ENCODE results near the gene ABR. TPM values are rescaled to one million over a fixed set of nuclear protein-coding genes. Genes with fewer than 3 reads are reported as not detected.

ABR gene
- total and polyA plus RNA-seq, 7 donors: 30.4 to 146 (median 79.3) TPM

- Histone ChIP-seq H3K27ac (no peak overlapping the region), H3K4me1 (peaks cover 0 to 70% (median 31%) of the 10 kb centered on the region in 4 donors), H3K36me3 (peaks cover 0 to 4% (median 0%) of the 10 kb centered on the region in 4 donors), H3K27me3 (no peaks in the 10 kb centered on the region), H3K4me3 (no peak overlapping the region), H3K9me3 (no peaks in the 10 kb centered on the region)
- TF ChIP-seq POLR2A (IDR thresholded peaks at IDR 0.05) (no peak), POLR2AphosphoS5 (IDR thresholded peaks at IDR 0.05) (no peak), EP300 (IDR thresholded peaks at IDR 0.05) (no peak), CTCF (IDR thresholded peaks at IDR 0.05) (no peak)
- no peak for DNase-seq
- intact Hi-C loops (cut with DNase I): no loop called here
- WGBS, 2 donors: 94 to 96% methylated on average over 27 of the region's 27 CpGs
These were observed 155.7 kb downstream of the ABR start for GRCh38 chr17:1024076-1024475.

GRCh38 chr17:1022278-1023024, 157.3 kb downstream of the ABR start:
- H3K4me3 ChIP-seq: no peak overlapping the region
- WGBS, 2 donors: 86 to 88% methylated on average over 32 of the region's 32 CpGs
- peak overlapping the region in 2 of 4 donors; percentile 40 to 58 for H3K27ac ChIP-seq
- intact Hi-C loops (cut with DNase I): no loop called here
- peaks cover 0 to 64% (median 29%) of the 10 kb centered on the region in 4 donors for H3K4me1 ChIP-seq
- peaks cover 0 to 1% (median 0%) of the 10 kb centered on the region in 4 donors for H3K36me3 ChIP-seq
- TF ChIP-seq POLR2AphosphoS5 (IDR thresholded peaks at IDR 0.05) (no peak), EP300 (IDR thresholded peaks at IDR 0.05) (no peak), CTCF (IDR thresholded peaks at IDR 0.05) (no peak), POLR2A (IDR thresholded peaks at IDR 0.05) (no peak)
- no peak for DNase-seq
- H3K27me3 ChIP-seq: no peaks in the 10 kb centered on the region
- H3K9me3 ChIP-seq: no peaks in the 10 kb centered on the region

- Histone ChIP-seq H3K9me3 (no peaks in the 10 kb centered on the region), H3K4me1 (peaks cover 0 to 51% (median 29%) of the 10 kb centered on the region in 4 donors), H3K27me3 (no peaks in the 10 kb centered on the region), H3K27ac (peak overlapping the region in 3 of 4 donors; percentile 76 to 79 (median 79)), H3K4me3 (no peak overlapping the region), H3K36me3 (no peaks in the 10 kb centered on the region)
- DNase-seq: no peak
- 94 to 95% methylated on average over 17 of the region's 17 CpGs for WGBS, 2 donors
- no peak for TF ChIP-seq EP300 (IDR thresholded peaks at IDR 0.05)
- TF ChIP-seq CTCF (IDR thresholded peaks at IDR 0.05): no peak
- no peak for TF ChIP-seq POLR2AphosphoS5 (IDR thresholded peaks at IDR 0.05)
- no peak for TF ChIP-seq POLR2A (IDR thresholded peaks at IDR 0.05)
- intact Hi-C loops (cut with DNase I): no loop called here
These were observed 158.6 kb downstream of the ABR start for GRCh38 chr17:1021147-1021546.

- Histone ChIP-seq H3K27ac (peak overlapping the region; percentile 51 to 79 (median 78)), H3K9me3 (no peaks in the 10 kb centered on the region), H3K4me1 (peaks cover 0 to 42% (median 26%) of the 10 kb centered on the region in 4 donors), H3K4me3 (no peak overlapping the region), H3K36me3 (no peaks in the 10 kb centered on the region), H3K27me3 (no peaks in the 10 kb centered on the region)
- no peak for DNase-seq
- TF ChIP-seq CTCF (IDR thresholded peaks at IDR 0.05) (no peak), POLR2A (IDR thresholded peaks at IDR 0.05) (no peak), POLR2AphosphoS5 (IDR thresholded peaks at IDR 0.05) (peak in 1 of 4 donors; percentile 23)
- intact Hi-C loops (cut with DNase I): no loop called here
- WGBS, 2 donors: 41 to 65% methylated on average over 10 of the region's 10 CpGs
These were observed 160.3 kb downstream of the ABR start for GRCh38 chr17:1019451-1019850.
